ENCODE measurements around the gene TGFB1I1. TPM values are rescaled to one million over a fixed set of nuclear protein-coding genes. Genes with fewer than 3 reads are reported as not detected.

The TGFB1I1 gene
- polyA plus RNA-seq (2011; rRNA removed) = 8.3 and 14.2 TPM in 2 replicates
- 21.4 and 32.6 TPM in 2 replicates for polyA plus RNA-seq (2012; cell fraction: cytosol; rRNA removed)
- polyA plus RNA-seq (2012; cell fraction: nucleus; rRNA removed) = 87.9 and 95.6 TPM in 2 replicates
- 68.7 to 81.0 TPM (median 75.1 TPM) in 3 replicates for polyA plus RNA-seq (2017; fragmentation: RNase III; extraction: RNeasy Plus Mini Kit Qiagen cat#74134 plus additional on column Dnase treatment)
- 20.4 and 24.0 TPM in 2 replicates for polyA minus RNA-seq (2011; rRNA and poly(A)+ RNA removed)

DNA sequence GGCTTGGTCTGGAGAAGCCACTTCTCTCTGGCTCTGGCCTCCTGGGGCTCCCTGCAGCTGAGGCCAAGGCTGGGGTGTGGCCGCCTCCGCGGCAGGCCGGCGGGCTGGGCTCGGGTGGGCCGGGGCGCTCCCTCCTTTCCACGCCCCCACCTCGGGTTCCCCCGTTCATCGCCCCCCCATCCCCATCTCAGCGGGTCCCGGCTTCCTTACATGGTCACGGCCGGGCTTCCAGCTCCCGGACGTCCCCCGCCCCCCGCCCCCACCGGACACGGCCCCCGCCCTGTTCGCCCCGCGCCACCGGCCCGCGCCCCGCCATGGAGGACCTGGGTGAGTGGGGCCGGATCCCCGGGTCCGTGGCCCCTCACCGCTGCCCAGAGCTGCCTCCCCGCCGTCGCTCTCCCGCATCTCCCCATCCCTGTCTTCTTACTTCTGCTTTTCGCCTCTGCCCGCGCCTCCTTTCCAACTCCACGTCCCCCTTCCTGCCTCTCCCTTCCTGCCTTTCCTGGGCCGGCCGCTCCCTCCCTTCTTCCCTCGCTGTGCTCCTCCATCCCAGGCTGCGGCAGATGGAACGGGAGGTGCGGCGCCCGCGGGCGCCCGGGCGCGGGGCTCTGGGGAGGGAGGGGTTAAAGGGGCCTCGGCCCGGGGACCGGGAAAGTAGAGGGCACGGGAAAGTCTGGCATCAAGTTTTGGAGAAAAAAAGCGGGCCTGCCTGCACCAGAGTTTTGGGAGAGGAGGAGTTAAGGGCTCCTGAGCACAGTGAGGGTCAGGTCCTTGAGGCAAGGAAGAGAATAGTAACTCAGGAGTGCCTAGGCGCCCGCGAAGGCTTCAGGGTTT lies at the start of gene TGFB1I1:
TGFB1I1 (plus strand) TSS at position 278 of the 834 bp plus-strand sequence; CDS start at position 315, 37 bp downstream.
- WGBS (ENCODE audit: missing lambda C conversion rate) = under 1% methylated on average over 28 of the region's 63 CpGs

DNA sequence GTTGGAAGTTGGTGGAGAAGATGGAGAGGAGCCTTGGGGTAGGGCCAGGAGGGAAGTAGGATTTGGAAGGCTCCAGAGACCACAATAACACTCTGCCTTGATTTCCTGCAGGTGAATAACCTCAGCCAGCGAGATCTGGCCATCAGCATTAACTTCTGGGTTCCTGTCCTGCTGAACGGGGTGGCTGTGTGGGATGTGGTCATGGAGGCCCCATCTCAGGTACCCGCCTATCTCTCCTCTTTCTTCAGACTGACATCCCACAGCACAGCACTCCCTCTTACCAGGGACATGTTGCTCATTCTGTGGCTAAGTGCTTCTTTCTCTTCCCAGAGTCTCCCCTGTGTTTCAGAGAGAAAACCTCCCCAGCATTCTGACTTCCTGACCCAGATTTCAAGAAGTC lies 48.7 kb upstream of the TGFB1I1 start:
- Histone ChIP-seq H3K9me3 (peaks cover 11% of the 10 kb centered on the region; the same call in 2 of the 3 replicates), H3K4me1 (no peaks in the 10 kb centered on the region), H3K4me2 (no peak overlapping the region), H3K4me3 (no peak overlapping the region), H3K27ac (no peak overlapping the region)
- CTCF ChIA-PET = interaction anchor here (1.6 kb wide), 1 partner anchor 20 kb away, joined by 4 read pairs; the partner anchor contains the start of gene ZNF843
- 17% methylated on average over 3 of the region's 3 CpGs for WGBS (ENCODE audit: missing lambda C conversion rate)
- no peak for DNase-seq (ENCODE audit: low read depth in 1 of 2, low spot score in 1 of 2)
- no peak for ATAC-seq
- POLR2A ChIA-PET = no interaction called here
- FAIRE-seq = no peak
- TF ChIP-seq, protein P1, sequence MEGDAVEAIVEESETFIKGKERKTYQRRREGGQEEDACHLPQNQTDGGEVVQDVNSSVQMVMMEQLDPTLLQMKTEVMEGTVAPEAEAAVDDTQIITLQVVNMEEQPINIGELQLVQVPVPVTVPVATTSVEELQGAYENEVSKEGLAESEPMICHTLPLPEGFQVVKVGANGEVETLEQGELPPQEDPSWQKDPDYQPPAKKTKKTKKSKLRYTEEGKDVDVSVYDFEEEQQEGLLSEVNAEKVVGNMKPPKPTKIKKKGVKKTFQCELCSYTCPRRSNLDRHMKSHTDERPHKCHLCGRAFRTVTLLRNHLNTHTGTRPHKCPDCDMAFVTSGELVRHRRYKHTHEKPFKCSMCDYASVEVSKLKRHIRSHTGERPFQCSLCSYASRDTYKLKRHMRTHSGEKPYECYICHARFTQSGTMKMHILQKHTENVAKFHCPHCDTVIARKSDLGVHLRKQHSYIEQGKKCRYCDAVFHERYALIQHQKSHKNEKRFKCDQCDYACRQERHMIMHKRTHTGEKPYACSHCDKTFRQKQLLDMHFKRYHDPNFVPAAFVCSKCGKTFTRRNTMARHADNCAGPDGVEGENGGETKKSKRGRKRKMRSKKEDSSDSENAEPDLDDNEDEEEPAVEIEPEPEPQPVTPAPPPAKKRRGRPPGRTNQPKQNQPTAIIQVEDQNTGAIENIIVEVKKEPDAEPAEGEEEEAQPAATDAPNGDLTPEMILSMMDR (IDR thresholded peaks at IDR 0.05) = no peak
- TF ChIP-seq HOXA7 (CRISPR knock-in tag; IDR thresholded peaks at IDR 0.05) = no peak
- TF ChIP-seq ZC3H11A (IDR thresholded peaks at IDR 0.05) = no peak
- TF ChIP-seq, protein P2, sequence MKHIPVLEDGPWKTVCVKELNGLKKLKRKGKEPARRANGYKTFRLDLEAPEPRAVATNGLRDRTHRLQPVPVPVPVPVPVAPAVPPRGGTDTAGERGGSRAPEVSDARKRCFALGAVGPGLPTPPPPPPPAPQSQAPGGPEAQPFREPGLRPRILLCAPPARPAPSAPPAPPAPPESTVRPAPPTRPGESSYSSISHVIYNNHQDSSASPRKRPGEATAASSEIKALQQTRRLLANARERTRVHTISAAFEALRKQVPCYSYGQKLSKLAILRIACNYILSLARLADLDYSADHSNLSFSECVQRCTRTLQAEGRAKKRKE (CRISPR knock-in tag; IDR thresholded peaks at IDR 0.05; ENCODE audit: low read depth) = no peak
- TF ChIP-seq EHF (CRISPR knock-in tag; IDR thresholded peaks at IDR 0.05) = no peak
- no peak for TF ChIP-seq RARB (CRISPR knock-in tag; IDR thresholded peaks at IDR 0.05)

More for the DNA sequence above, at the start of gene TGFB1I1:
- Histone ChIP-seq H3K4me3 (peak within 1 kb of the TSS; percentile 84), H3K4me2 (peak within 1 kb of the TSS; percentile 92), H3K4me1 (peaks cover 9% of the 10 kb centered on the region), H3K27ac (peak within 1 kb of the TSS; percentile 94 to 99), H3K9me3 (no peaks in the 10 kb centered on the region)
- TF ChIP-seq EP300 (IDR thresholded peaks at IDR 0.05) = no peak
- no peak for TF ChIP-seq HOXA7 (CRISPR knock-in tag; IDR thresholded peaks at IDR 0.05)
- no peak for TF ChIP-seq BHLHE40 (IDR thresholded peaks at IDR 0.05; ENCODE audit: low read depth, low read length)
- TF ChIP-seq CHD2 (IDR thresholded peaks at IDR 0.05; ENCODE audit: low read length, partially characterized antibody) = no peak
- TF ChIP-seq FOXS1 (CRISPR knock-in tag; IDR thresholded peaks at IDR 0.05) = no peak
- no peak for TF ChIP-seq EHF (CRISPR knock-in tag; IDR thresholded peaks at IDR 0.05)
- TF ChIP-seq, protein P3, sequence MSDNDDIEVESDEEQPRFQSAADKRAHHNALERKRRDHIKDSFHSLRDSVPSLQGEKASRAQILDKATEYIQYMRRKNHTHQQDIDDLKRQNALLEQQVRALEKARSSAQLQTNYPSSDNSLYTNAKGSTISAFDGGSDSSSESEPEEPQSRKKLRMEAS (IDR thresholded peaks at IDR 0.05) = peak; percentile 55; the same call in 1 of the 2 replicates
- TF ChIP-seq PHF8 (IDR thresholded peaks at IDR 0.05; ENCODE audit: borderline replicate concordance, low read depth) = peak; percentile 40; the same call in 1 of the 2 replicates
- TF ChIP-seq JUN (IDR thresholded peaks at IDR 0.05) = peak in 1 of 2 experiments; percentile 58; a peak in 2 of 5 replicates
- TF ChIP-seq, protein P4, sequence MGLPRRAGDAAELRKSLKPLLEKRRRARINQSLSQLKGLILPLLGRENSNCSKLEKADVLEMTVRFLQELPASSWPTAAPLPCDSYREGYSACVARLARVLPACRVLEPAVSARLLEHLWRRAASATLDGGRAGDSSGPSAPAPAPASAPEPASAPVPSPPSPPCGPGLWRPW (IDR thresholded peaks at IDR 0.05) = no peak
- no peak for TF ChIP-seq JUNB (IDR thresholded peaks at IDR 0.05)
- TF ChIP-seq RNF2 (IDR thresholded peaks at IDR 0.05; ENCODE audit: borderline replicate concordance, low read depth) = 0 out of 2 replicates have a peak, but pooled peaks have one; percentile 86
- TF ChIP-seq NPAS2 (CRISPR knock-in tag; IDR thresholded peaks at IDR 0.05; ENCODE audit: borderline replicate concordance) = no peak
- TF ChIP-seq TFCP2L1 (CRISPR knock-in tag; IDR thresholded peaks at IDR 0.05) = no peak
- TF ChIP-seq TP53 (CRISPR knock-in tag; IDR thresholded peaks at IDR 0.05) = no peak
- peak; percentile 46 for TF ChIP-seq POLR2A (IDR thresholded peaks at IDR 0.05; ENCODE audit: low read length)
- TF ChIP-seq, protein P5, sequence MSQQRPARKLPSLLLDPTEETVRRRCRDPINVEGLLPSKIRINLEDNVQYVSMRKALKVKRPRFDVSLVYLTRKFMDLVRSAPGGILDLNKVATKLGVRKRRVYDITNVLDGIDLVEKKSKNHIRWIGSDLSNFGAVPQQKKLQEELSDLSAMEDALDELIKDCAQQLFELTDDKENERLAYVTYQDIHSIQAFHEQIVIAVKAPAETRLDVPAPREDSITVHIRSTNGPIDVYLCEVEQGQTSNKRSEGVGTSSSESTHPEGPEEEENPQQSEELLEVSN (IDR thresholded peaks at IDR 0.05; ENCODE audit: borderline replicate concordance, low read depth) = peak; percentile 36; the same call in 1 of the 2 replicates
- POLR2A ChIA-PET = interaction anchor here (0.6 to 2.2 kb wide), 6 partner anchors 12 to 603 kb away, joined by 4 to 13 read pairs (median 8); partner anchors contain the start of genes ARMC5 and RUSF1
- CTCF ChIA-PET = interaction anchor here (0.7 to 4.8 kb wide), 3 partner anchors 10 to 98 kb away, joined by 3 to 28 read pairs (median 4); partner anchors contain the start of gene ARMC5
- FAIRE-seq (no peak), DNase-seq (ENCODE audit: low read depth in 1 of 2, low spot score in 1 of 2) (peak; percentile 50 to 56), ATAC-seq (peak; percentile 56 to 76)

Measured in A549 (cell line).